NCI-H1930 (cell line): ENCODE data around the gene ATP1A2.
"Not testable (repeated sequence)": the region's sequence is repeated elsewhere in the genome, so short reads cannot be mapped to it uniquely, and the experiment has no call there.

ENCODE experiments used
- DNase-seq, 2 experiments: peaks; one replicate each; lab custom pipeline; 2025; lab: John Stamatoyannopoulos, UW

The ATP1A2 gene

DNA sequence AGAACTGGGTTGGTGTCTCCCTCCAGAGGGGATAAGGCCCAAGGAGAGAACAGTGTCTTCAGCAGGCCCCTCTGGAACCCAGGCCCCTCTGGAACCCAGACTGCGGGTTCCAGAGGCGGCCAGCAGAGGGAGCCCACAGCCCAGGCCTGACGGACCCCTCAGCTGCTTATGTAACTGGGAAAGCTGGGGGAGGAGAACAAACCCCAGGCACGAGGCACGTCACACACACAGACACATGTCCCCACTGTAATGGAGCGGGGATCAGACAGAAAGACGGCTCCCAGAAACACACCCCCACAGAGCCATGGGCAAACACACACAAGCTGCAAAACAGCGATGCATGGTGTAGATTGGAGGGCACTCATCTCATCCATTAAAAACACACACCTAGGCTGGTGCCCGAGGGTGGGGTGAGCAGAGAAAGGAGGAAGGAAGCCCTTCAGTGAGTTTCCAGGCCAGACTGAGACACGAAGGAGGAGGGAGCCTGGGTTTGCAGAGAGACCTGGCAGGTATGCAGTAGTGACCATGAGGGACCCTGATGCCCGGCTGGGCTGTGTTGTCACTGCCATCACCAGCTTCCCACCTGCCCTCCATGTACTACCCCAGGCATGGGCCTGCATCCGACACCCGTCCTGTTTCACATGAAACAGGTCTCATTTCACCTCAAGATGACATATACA is 14.4 kb upstream of the ATP1A2 start:
- peak; percentile 18 to 35 for DNase-seq

DNA sequence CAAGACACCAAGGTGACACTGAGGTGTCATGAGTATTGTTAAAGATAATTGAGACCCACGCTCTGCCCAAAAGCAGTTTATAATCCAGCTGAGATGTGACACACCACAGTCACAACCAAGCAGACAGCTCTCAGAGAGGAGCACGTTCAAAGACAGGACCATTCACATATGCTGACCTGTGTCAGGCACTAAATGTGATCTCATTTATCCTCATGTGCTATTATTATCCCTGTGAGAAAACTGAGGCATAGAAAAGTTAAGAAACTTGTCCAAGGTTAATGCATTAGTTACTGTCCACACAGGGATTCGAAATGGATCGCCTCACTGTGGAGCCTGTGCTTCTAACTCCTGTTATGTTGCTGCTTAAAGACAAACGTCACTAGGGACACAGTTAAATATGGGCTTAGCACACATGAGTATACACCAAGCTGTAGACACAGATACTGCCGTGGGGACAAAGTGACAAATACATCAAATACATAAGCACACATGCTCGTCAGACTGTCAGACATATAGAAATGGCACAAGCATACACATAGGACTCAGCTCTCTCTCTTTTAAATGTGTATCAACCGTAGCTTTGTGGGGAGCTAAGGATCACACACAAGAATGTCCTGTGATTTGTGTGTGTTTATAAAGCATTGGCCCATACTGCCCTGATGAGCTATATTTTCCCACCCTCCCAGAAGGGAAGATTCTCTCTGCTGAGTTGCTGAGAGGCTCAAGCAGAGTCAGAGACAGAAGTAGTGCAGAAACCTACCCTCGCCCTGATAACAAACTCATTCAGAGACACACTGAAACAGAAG is 13.6 kb upstream of the ATP1A2 start:
- DNase-seq = no peak

DNA sequence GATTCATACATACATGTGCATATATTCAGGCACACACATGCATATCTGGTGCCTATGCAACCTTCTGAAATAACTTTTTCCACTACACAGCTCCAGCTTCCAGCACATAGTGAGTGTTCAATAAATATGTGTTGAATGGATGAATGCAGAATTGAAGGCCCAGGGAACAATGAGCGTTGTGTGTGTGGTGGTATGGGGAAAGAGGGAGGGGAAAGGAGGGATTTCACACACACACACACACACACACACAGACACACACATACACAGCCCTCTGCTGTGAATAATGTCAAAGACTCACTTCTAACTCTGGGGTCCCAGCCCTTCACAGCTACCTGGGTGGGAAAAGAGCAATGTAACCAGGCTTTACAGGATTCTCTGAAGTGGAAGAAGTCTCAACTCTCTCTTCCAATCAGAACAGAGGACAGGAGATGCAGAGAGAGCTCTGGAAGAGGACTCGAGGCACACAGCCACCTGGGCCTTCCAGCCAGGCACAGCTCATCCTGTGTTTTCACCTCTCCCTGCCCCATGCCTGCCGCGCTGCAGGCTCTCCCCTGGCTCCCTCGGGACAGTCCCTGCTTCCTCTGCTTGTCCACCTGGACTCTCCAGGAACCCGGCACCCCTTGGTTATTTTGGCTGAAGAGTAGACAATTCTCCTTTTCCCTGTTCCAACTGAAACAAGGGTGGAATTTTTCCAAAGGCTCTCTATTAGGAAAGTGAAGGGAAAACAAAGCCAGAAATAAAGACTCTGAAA is 11.7 kb upstream of the ATP1A2 start:
- no peak for DNase-seq

DNA sequence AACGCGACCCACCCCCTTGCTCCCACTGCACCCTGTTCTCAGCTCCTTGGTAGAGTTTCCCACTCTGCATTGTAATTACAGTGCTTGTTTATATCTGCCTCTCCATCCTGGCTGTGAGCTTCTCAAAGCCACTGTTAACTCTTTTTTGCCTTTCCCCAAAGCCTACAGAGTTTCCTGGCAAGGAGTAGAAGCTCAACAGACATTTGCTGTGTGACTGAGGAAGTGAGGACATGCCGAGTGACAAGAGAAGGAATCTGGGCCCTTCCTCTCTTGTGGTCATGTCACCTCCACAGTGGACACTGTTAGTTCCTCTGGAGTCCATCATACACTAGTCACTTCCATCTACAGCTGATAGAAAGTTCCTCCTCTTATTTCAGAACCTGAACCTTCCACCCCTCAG is 11.1 kb upstream of the ATP1A2 start:
- no peak for DNase-seq

DNA sequence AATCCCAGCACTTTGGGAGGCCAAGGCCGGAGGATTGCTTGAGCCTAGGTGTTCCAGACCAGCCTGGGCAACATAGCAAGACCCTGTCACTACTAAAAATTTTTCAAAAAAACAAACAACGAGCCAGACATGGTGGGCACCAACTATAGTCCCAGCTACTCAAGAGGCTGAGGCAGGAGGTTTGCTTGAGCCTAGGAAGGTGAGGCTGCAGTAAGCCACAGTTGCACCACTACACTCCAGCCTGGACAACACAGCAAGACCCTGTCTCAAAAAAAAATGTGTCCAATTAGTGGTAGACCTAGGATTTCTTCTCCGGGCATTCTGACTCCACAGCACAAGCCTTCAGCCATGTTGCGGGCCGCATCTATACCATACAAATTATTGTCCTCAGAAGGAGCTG is 10.4 kb upstream of the ATP1A2 start:
- DNase-seq = no peak

DNA sequence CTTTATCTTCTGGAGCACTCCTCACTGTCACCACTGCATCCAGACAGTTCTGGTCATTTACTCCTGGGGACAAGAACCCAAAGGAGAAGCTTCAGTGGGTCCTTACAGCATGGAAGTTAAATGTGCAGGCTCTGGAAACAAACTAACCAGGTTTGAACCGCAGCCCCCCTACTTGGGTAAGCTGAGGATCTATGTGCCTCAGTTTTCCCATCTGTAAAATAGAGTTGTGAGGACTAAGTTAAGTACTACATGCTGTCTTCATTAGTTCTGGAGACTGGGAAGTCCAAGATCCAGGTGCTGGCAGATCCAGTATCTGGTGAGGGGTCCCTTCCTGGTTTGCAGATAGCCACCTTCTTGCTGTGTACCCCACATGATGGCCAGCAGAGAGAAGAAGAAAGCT is 8.0 kb upstream of the ATP1A2 start:
- DNase-seq = no peak

DNA sequence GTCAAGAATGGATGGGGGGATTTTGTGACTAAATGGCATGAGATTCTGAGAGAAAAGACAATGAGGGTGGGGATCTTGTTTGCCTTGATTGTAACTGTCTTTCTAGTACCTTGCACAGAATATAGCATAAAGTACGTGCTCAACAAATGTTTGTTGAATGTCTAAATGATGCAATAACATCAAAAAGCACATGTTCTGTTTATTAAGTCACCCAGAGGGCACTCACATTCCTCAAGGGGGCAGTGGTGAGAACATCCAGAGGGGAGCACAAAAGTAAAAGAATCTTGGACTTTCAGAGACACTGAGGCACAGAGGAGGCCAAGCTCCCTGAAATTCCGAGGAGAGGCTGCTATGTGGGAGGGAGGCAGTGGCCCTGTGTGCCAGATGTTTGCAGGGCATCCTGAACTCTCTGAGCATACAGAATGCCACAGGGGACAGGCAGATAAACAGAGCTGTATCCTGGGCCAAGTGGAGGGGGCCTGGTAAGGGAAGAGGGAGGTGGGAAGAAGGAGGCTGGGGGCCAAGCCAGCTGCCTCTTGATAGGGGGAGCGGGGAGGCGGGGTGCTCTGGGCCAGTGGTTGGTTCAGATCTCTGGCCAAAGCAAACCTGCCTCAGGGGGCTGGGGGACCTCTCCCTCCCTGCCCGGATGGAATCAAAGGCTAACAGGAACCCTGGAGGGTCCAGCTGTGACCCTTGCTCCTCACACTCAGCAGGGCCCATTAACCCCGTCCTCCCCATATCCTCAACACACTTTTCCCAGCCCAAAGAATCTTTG is 6.5 kb upstream of the ATP1A2 start:
- no peak for DNase-seq

DNA sequence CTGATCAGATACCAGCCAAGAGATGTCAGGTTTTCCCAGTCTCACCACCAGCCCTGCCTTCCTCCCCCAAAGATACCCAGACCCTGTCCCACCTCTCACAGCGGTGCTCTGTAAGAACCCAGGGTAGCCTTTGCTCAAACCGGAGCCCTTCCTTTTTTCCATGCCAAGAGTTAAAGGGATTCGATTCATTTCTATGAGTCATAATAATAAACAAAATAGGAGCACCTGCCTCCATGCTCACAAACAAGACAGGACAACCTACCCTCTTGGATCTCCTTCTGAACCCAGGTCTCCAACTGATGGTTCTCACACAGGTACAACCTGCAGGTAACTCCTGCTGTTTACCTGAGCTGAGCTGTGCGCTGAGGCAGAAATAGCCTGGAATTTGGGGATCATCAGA is 5.9 kb upstream of the ATP1A2 start:
- DNase-seq = no peak

DNA sequence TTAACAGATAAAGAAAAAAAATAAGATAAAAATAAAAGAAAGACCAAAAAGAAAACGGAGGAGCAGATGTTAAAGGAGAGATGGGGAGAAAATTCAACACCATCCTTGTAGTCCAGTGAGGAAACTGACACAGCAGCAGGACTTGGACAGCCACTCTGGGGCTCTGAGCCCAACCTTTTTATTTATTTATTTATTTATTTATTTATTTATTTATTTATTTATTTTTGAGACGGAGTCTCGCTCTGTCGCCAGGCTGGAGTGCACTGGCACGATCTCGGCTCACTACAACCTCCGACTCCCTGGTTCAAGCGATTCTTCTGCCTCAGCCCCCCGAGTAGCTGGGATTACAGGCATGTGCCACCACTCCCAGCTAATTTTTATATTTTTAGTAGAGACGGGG is 4.1 kb upstream of the ATP1A2 start:
- not testable (repeated sequence) for DNase-seq

DNA sequence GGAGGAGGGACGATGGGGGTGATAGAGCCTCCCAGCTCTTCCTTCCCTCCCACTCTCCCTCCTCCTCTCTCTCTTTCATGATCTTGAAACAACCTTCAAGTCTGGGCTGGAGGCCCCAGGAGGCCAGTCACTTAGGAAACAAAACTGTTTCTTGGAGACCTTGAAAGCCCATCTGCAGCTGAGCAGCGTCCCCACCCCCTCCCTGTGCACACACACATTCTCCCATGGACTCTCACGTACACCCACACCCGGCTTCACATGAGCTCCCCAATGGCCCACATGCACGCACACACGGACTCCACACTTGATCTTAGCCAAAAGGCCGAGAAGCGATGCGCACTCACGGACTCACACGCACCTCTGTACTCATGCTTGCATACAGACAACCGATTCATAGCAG is 3.2 kb upstream of the ATP1A2 start:
- DNase-seq = no peak

DNA sequence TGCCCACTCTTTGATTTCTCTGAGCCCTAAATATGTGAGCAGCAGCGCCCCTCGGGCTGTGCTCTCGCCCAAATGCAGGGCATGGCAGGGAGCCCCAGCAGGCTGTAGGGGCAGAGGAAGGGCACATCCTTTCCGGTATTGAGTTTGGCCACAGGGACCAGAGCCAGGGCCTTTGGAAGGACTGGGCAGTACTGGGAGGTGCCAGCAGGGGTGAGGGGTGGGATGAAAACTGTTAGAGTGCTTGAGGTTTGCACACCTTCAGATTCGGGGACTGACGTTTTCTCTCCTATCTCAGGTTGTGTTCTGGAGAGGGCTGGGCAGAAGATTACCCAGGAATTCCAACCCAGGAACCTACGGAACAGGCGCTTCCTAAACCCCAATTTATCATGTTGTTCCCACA is 2.2 kb upstream of the ATP1A2 start:
- no peak for DNase-seq

DNA sequence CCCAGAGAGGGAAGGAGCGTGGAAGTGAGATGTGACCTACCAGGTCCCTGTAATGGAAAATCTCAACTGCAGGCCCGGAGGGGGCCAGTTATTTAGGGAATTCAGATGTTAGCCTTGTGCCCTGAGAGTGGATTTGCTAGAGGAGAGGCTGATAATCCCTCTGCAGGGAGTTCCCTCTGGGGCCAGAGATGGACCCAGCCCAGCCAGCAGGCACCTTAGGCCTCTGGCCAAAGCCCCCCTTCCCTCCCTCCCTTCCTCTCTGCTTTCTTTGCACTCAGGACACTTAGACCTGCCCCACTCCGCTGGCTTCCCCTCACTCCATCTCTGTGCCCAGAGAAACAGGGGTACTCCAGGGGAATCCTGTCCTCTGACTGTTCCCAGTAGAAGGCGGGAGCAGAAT is 1.5 kb upstream of the ATP1A2 start:
- no peak for DNase-seq

DNA sequence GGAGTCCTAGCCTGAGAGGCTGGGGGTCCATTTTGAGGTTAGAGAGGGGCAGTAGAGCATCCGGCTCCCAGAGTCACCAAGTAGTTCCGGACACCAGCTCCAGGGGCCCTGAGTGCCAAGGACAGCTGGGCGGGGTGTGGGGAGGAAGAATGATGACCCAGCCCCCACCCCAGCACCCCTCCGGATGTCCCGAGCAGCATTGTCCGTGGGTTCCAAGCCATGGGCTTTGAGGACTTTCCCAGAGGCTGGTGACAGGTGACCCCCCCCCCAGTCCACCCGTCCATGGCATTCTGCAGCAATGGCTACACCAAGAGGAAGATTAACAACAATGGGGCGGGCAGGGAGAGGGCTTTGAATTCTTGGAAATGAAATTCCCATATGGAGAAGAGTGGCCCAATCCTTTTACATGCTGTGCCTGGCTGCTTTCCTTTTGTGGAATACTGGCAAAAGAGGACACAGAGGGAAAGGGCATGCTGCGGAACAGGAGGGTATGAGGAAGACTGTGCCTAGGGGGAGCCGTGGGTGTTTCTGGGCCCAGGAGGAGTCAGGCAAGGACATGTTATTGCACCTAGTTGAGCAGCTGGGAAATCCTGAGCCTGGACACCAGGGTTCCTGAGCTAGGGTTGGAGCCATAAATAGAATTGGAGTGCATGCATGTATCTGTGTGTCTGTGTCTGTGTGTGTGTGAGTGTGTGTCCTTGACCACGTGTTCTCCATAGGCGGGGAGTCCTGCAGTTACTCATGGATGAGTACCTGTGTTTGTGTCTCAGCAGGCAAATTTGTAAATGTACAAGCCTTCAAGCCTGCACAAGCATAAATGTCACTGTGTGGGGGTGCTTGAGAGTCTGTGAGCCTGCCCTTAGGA is 956 bp downstream of the ATP1A2 start:
- DNase-seq = no peak

DNA sequence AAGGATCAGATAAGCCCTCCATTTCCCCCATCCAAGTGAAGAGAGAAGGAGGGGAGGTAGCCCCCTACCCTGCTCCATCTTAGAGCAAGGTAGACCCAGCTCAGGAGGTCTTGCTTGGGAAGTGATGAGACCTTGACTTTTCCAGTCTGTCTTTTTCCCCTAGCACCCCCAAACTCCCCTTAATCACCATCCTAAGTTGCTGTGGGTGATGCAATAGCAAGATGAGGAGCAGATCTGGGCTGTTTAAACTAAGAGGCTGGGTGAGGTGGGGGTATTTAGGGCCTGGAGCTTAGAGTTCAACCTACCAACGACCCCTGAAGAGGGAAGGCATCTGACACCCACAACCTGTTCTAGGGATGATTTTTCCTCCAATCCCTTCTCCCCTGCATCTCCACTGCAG is 1.7 kb downstream of the ATP1A2 start:
- no peak for DNase-seq

DNA sequence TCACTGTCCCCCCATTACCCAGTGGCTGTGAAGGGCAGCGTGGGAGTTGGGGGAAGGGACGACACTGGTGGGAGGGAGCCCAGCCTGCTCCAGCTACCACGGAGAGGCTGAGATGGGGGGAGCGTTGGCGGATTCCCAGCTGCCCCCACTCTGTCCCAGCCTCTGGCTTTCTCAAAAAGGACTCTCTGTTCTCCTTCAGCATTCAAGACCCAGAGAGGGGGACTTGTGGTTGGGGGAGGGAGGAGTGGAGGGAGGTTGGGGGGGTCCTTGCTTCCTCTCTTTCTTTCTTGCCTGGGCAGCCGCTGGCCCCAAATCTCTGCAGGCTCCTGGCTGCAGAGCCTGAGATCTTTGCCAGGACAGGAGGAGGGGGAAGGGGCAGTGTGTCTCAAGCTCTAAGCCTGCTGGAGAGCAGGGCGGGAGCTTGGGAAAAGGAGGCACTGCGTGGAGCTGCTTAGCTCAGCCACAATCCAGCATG is 2.2 kb downstream of the ATP1A2 start:
- DNase-seq = no peak

DNA sequence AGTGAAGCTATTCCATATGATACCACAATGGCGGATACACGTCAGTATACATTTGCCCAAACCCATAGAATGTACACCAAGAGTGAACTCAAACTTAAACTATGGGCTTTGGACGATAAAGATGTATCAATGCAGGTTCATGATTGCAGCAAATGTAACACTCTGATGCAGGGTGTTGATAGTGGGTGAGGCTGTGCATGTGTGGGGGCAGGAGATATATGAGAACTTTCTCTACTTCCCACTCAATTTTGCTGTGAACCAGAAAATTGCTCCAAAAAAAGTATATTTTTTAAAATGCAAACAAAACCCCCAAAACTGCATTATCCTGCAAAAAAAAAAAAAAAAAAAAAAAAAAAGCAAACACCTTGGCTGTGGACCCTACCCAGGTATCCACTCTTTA is 3.4 kb downstream of the ATP1A2 start:
- DNase-seq = no peak

DNA sequence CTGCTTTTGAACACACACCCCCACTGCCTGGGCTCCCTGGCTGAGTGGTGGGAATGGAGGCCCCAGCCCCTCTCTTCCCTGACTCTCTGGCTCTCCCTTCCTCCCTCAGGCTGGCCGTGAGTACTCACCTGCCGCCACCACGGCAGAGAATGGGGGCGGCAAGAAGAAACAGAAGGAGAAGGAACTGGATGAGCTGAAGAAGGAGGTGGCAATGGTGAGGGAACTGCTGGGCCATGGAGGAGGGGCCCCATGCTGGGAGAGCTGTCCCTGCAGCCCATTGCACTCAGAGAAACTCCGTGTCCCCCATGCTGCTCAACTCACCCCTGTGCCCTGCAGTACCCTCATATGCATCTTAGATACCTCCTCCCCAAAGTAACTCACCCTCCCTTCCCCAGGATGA is 5.2 kb downstream of the ATP1A2 start:
- no peak for DNase-seq

DNA sequence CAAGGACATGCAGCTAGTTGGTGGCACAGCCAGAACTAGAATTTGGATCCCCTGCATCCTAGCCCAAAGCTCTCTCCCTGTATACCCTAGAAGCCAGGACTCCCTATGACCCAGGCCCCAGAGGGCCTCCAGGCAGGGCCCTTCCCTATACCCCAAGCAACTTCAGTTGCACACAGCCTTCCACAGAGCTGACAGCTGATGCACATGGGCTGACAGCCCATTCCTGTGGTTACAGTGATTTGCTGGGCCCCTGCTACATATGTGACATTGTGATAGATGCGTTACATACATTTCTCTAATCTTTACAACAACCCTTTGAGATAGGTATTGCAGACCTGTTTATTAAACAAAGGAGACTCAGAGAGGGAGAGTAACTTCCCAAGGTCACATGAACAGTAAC is 5.8 kb downstream of the ATP1A2 start:
- DNase-seq = no peak

DNA sequence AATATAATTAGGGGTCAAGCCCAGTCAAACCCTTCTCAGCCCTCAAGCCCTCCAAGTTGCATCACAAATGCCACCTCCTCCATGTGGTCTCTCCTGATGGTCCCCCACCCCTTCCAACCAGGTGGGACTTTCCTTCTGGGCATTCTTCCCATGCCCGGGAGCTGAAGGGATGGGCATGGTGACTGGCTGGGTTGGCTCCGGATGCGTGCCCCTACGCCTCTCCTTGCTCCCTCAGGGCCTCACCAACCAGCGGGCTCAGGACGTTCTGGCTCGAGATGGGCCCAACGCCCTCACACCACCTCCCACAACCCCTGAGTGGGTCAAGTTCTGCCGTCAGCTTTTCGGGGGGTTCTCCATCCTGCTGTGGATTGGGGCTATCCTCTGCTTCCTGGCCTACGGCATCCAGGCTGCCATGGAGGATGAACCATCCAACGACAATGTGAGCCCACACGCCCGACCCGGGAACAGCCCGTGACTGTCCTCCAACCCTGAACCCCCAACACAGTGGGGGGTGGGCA is 7.5 kb downstream of the ATP1A2 start:
- DNase-seq = no peak

DNA sequence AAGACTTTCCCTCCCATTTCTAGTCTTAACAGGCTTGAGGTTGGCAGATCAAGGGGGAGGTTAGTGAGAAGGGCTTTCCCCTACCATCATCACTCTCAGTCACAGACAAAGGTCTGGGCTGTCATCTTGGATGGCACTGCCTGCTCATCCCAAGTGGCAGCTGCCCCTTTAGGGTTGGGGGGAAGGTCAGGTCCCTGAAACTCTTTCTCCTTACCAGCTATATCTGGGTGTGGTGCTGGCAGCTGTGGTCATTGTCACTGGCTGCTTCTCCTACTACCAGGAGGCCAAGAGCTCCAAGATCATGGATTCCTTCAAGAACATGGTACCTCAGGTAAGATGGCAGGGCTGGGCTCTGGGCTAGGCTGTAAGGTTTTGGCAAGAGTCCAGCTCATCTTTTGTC is 8.2 kb downstream of the ATP1A2 start:
- DNase-seq = no peak
